ENCODE data around the gene PRDX3.

GRCh38 chr10:119210633-119211032 is 32.0 kb upstream of the PRDX3 start:
- TF ChIP-seq CTCF (IDR thresholded peaks at IDR 0.05): no peak
- TF ChIP-seq RAD21 (conservative IDR thresholded peaks at IDR 0.05 in 1 of 2, IDR thresholded peaks at IDR 0.05 in 1 of 2): no peak
- TF ChIP-seq SREBF2 (IDR thresholded peaks at IDR 0.05): no peak
- no peak for TF ChIP-seq POLR2A (IDR thresholded peaks at IDR 0.05; ENCODE audit: low read length)
- no peak for TF ChIP-seq RCOR1 (IDR thresholded peaks at IDR 0.05; ENCODE audit: low read depth, low read length)
- TF ChIP-seq SMC3 (IDR thresholded peaks at IDR 0.05): no peak
- no peak for TF ChIP-seq PHF8 (IDR thresholded peaks at IDR 0.05; ENCODE audit: borderline replicate concordance, low read depth)
- no peak for TF ChIP-seq PBX3 (IDR thresholded peaks at IDR 0.05)
- TF ChIP-seq NR3C1 (IDR thresholded peaks at IDR 0.05): no peak
- TF ChIP-seq EP300 (IDR thresholded peaks at IDR 0.05): no peak
- no peak for TF ChIP-seq ELK1 (IDR thresholded peaks at IDR 0.05; ENCODE audit: low read depth, low read length)

Measured in A549 (cell line).